ENCODE data around the gene IL6ST. TPM values are rescaled to one million over a fixed set of nuclear protein-coding genes. Genes with fewer than 3 reads are reported as not detected.
A peak's percentile ranks its signal among the peaks of the same experiment; 100 is the strongest.

Gene IL6ST
- total and polyA plus RNA-seq, 4 donors = 51.3 to 438 (median 109) TPM

DNA sequence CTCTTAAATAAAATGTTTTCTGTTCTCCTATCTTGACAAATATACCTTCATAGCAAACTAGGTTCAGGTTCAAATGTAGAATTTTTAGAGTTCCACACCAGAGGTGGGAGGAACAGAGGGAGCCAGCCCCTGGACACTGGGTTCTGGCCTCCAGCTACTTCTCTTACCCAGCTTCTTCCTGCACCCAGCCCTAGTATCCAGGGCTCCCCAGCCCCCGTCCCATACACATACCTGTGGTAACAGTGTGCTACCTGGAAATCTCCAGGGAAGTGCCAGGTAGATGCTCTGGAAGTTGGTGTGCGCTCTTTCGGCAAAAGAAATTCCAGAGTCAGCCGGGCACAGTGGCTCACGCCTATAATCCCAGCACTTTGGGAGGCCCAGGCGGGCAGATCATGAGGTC is 33.9 kb upstream of the IL6ST start:
- H3K27me3 ChIP-seq (ENCODE audit: control insufficient read depth in 4 of 4, insufficient read depth in 4 of 4, low read length in 3 of 4) = no peaks in the 10 kb centered on the region
- peak overlapping the region in 1 of 2 donors; percentile 46 for H3K27ac ChIP-seq (ENCODE audit: low read depth in 1 of 2, low read length in 2 of 2)
- no peak for DNase-seq (ENCODE audit: low spot score)
- 95% methylated on average over 6 of the region's 6 CpGs for WGBS
- TF ChIP-seq HNF4A (conservative IDR thresholded peaks at IDR 0.05) = no peak
- no peak for TF ChIP-seq RXRA (IDR thresholded peaks at IDR 0.05)
- TF ChIP-seq JUND (IDR thresholded peaks at IDR 0.05) = no peak
- TF ChIP-seq SP1 (IDR thresholded peaks at IDR 0.05) = no peak
- TF ChIP-seq, protein P1, sequence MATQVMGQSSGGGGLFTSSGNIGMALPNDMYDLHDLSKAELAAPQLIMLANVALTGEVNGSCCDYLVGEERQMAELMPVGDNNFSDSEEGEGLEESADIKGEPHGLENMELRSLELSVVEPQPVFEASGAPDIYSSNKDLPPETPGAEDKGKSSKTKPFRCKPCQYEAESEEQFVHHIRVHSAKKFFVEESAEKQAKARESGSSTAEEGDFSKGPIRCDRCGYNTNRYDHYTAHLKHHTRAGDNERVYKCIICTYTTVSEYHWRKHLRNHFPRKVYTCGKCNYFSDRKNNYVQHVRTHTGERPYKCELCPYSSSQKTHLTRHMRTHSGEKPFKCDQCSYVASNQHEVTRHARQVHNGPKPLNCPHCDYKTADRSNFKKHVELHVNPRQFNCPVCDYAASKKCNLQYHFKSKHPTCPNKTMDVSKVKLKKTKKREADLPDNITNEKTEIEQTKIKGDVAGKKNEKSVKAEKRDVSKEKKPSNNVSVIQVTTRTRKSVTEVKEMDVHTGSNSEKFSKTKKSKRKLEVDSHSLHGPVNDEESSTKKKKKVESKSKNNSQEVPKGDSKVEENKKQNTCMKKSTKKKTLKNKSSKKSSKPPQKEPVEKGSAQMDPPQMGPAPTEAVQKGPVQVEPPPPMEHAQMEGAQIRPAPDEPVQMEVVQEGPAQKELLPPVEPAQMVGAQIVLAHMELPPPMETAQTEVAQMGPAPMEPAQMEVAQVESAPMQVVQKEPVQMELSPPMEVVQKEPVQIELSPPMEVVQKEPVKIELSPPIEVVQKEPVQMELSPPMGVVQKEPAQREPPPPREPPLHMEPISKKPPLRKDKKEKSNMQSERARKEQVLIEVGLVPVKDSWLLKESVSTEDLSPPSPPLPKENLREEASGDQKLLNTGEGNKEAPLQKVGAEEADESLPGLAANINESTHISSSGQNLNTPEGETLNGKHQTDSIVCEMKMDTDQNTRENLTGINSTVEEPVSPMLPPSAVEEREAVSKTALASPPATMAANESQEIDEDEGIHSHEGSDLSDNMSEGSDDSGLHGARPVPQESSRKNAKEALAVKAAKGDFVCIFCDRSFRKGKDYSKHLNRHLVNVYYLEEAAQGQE (IDR thresholded peaks at IDR 0.05) = no peak
- TF ChIP-seq FOXA2 (IDR thresholded peaks at IDR 0.05) = no peak
- TF ChIP-seq NR2F2 (IDR thresholded peaks at IDR 0.05) = no peak
- TF ChIP-seq, protein P2, sequence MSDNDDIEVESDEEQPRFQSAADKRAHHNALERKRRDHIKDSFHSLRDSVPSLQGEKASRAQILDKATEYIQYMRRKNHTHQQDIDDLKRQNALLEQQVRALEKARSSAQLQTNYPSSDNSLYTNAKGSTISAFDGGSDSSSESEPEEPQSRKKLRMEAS (IDR thresholded peaks at IDR 0.05) = no peak
- no peak for TF ChIP-seq HNF4G (IDR thresholded peaks at IDR 0.05)
- no peak for TF ChIP-seq TAF1 (conservative IDR thresholded peaks at IDR 0.05)
- no peak for TF ChIP-seq EGR1 (IDR thresholded peaks at IDR 0.05; ENCODE audit: low read depth in 2 of 2)
- TF ChIP-seq, protein P3, sequence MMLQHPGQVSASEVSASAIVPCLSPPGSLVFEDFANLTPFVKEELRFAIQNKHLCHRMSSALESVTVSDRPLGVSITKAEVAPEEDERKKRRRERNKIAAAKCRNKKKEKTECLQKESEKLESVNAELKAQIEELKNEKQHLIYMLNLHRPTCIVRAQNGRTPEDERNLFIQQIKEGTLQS (IDR thresholded peaks at IDR 0.05) = no peak
- TF ChIP-seq, protein P4, sequence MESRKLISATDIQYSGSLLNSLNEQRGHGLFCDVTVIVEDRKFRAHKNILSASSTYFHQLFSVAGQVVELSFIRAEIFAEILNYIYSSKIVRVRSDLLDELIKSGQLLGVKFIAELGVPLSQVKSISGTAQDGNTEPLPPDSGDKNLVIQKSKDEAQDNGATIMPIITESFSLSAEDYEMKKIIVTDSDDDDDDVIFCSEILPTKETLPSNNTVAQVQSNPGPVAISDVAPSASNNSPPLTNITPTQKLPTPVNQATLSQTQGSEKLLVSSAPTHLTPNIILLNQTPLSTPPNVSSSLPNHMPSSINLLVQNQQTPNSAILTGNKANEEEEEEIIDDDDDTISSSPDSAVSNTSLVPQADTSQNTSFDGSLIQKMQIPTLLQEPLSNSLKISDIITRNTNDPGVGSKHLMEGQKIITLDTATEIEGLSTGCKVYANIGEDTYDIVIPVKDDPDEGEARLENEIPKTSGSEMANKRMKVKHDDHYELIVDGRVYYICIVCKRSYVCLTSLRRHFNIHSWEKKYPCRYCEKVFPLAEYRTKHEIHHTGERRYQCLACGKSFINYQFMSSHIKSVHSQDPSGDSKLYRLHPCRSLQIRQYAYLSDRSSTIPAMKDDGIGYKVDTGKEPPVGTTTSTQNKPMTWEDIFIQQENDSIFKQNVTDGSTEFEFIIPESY (IDR thresholded peaks at IDR 0.05) = no peak
- TF ChIP-seq RAD21 (IDR thresholded peaks at IDR 0.05) = no peak
- no peak for TF ChIP-seq FOXA1 (IDR thresholded peaks at IDR 0.05)
- TF ChIP-seq GABPA (IDR thresholded peaks at IDR 0.05 in 1 of 2, conservative IDR thresholded peaks at IDR 0.05 in 1 of 2) = no peak
- no peak for TF ChIP-seq YY1 (IDR thresholded peaks at IDR 0.05)
- H3K4me1 ChIP-seq (ENCODE audit: control insufficient read depth in 4 of 4, insufficient read depth in 4 of 4, low read length in 3 of 4) = peaks cover 8 to 25% (median 13%) of the 10 kb centered on the region in 4 donors
- H3K9me3 ChIP-seq (ENCODE audit: control insufficient read depth in 4 of 4, low read length in 3 of 4) = no peaks in the 10 kb centered on the region
- H3K4me3 ChIP-seq (ENCODE audit: low read depth in 1 of 3, low read length in 3 of 3) = no peak overlapping the region
- no peaks in the 10 kb centered on the region for H3K36me3 ChIP-seq (ENCODE audit: control insufficient read depth in 4 of 4, insufficient read depth in 3 of 4, low read depth in 1 of 4, low read length in 3 of 4)
- no peak overlapping the region for H3K9ac ChIP-seq (ENCODE audit: low read depth in 1 of 2, low read length in 2 of 2)

DNA sequence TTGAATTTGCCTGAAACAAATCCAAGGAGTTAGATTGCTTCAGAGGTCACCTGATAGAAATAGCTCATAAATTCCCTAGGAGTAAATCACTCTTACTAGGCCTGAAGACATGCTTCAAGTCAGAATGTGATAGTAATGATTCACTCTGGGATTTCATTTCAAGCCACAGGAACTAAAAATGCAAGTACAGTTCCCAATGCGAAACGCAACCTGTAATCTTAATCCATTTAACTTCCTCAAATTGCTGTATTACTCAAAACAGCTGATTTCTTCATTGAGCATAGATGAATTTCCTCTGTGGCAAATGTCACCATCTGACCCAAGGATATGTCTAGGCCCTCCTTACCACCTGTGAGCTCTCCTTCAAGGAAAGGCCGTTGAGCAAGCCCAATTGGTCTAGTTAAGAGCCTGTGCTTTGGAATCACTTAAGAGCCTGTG is 32.1 kb upstream of the IL6ST start:
- 65% methylated on average over 3 of the region's 3 CpGs for WGBS

More for the DNA sequence above, 32.1 kb upstream of the IL6ST start:
- no peaks in the 10 kb centered on the region for H3K9me3 ChIP-seq (ENCODE audit: control insufficient read depth in 4 of 4, low read length in 3 of 4)
- H3K4me1 ChIP-seq (ENCODE audit: control insufficient read depth in 4 of 4, insufficient read depth in 4 of 4, low read length in 3 of 4) = peaks cover 8 to 27% (median 13%) of the 10 kb centered on the region in 4 donors
- TF ChIP-seq JUND (IDR thresholded peaks at IDR 0.05) (no peak), TAF1 (conservative IDR thresholded peaks at IDR 0.05) (no peak)
- TF ChIP-seq, protein P1 (IDR thresholded peaks at IDR 0.05) = no peak
- TF ChIP-seq, protein P3 (IDR thresholded peaks at IDR 0.05) = no peak
- TF ChIP-seq, protein P5, sequence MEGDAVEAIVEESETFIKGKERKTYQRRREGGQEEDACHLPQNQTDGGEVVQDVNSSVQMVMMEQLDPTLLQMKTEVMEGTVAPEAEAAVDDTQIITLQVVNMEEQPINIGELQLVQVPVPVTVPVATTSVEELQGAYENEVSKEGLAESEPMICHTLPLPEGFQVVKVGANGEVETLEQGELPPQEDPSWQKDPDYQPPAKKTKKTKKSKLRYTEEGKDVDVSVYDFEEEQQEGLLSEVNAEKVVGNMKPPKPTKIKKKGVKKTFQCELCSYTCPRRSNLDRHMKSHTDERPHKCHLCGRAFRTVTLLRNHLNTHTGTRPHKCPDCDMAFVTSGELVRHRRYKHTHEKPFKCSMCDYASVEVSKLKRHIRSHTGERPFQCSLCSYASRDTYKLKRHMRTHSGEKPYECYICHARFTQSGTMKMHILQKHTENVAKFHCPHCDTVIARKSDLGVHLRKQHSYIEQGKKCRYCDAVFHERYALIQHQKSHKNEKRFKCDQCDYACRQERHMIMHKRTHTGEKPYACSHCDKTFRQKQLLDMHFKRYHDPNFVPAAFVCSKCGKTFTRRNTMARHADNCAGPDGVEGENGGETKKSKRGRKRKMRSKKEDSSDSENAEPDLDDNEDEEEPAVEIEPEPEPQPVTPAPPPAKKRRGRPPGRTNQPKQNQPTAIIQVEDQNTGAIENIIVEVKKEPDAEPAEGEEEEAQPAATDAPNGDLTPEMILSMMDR (IDR thresholded peaks at IDR 0.05; ENCODE audit: low read depth, low read length, missing input control) = no peak
- TF ChIP-seq, protein P2 (IDR thresholded peaks at IDR 0.05) = no peak
- no peak overlapping the region for H3K4me3 ChIP-seq (ENCODE audit: low read depth in 1 of 3, low read length in 3 of 3)
- no peaks in the 10 kb centered on the region for H3K36me3 ChIP-seq (ENCODE audit: control insufficient read depth in 4 of 4, insufficient read depth in 3 of 4, low read depth in 1 of 4, low read length in 3 of 4)
- DNase-seq (ENCODE audit: low spot score) = no peak
- no peak overlapping the region for H3K9ac ChIP-seq (ENCODE audit: low read depth in 1 of 2, low read length in 2 of 2)
- no peaks in the 10 kb centered on the region for H3K27me3 ChIP-seq (ENCODE audit: control insufficient read depth in 4 of 4, insufficient read depth in 4 of 4, low read length in 3 of 4)
- H3K27ac ChIP-seq (ENCODE audit: low read depth in 1 of 2, low read length in 2 of 2) = peak overlapping the region in 1 of 2 donors; percentile 41

Measured in liver (tissue), 9 donors.